Measurements from ENCODE around the gene FMO3.
A peak's percentile ranks its signal among the peaks of the same experiment; 100 is the strongest.

FMO3 gene

DNA sequence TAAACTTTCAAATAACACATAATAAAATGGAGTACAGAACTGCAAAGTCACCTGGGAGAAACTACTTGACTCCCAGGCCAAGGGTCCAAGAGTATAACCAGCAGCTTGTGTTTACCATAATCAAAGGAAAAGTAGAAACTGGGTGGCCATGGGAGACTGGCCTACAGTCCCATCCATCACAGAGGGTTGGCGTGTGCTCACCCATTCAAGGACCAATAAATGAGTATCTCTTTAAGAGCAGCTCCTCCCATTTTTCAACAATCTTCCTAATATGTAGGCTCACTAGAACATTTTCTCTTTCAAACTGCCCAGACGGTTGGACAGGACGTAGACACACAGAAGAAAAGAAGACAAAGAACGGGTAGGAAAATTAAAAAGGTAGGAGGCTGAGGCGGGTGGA, at the start of gene FMO3:
FMO3 (plus strand) TSS at position 302 of the 400 bp plus-strand sequence. CDS start 1,754 bp downstream, outside the sequence.
- no peak for DNase-seq (ENCODE audit: low read depth)

DNA sequence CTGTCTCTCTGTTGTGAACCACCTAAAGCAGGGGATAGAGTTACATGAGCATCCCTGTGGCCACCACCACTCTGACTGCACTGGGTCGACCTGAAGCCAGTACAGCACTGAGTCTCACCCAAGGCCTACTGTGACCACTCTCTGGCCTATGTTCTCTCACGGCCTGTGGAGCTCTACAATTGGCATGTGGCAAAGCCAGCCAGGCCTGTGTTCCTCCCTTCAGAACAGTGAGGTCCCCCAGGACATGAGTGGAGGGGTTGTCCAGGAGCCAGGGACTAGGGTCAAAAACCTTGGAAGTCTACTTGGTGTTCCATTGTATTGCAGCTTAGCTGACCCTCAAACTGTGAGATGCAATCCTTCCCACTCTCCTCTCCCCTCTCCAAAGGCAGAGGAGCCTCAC, 42.7 kb upstream of the FMO3 start:
- DNase-seq (ENCODE audit: low read depth), result no peak

- no peak for DNase-seq (ENCODE audit: low read depth)
These were observed 37.7 kb upstream of the FMO3 start for GRCh38 chr1:171052977-171053376.

DNA sequence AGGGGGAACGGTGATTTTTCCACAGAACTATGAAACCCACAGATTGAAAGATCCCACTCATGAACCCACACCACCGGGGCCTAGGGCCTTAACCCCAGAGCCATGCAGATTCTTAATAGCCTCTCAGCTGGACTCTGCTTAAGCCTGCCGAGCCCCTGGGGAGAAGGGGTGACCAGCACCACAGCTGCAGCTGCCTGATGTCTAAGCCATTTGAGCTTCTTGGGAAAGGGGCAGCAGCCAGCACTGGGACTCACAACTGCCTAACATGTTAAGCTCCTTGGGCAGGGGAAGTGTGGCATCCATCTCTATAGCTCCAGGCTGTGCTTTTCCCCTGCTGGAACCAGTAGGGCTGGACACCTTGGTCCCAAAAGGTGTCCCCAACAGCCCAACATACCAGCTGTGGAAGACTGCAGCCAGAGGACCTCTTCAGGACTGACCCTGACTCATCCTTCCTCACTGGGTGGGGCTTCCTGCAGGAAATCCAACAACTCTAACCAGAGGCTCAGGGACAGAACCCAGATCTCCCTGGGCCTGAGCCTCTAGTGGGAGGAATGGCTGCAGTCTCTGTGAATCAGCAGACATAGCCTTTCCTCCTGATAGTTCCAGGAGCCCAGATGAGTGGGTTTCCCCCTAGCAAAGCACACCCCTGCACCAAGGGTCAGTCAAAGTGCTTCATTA, 34.6 kb upstream of the FMO3 start:
- no peak for DNase-seq (ENCODE audit: low read depth)

GRCh38 chr1:171061425-171062143, 29.1 kb upstream of the FMO3 start:
- DNase-seq (ENCODE audit: low read depth), result no peak

DNA sequence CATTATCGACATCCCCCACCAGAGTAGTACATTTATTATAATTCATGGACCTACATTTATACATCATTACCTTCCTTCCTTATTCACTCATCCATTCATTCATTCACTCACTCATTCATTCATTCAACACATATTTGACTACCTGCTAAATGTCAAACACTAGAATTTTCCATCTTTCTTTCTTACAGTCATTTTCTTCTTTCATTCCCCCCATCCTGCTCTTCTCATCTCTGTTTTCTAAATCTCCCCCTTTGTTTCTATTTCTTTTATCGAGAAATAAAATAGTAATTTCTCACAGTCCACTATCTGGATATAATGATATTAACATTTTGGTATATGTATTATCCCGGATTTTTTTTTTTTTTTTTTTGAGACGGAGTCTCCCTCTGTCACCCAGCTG, 27.8 kb upstream of the FMO3 start:
- no peak for DNase-seq (ENCODE audit: low read depth)

DNA sequence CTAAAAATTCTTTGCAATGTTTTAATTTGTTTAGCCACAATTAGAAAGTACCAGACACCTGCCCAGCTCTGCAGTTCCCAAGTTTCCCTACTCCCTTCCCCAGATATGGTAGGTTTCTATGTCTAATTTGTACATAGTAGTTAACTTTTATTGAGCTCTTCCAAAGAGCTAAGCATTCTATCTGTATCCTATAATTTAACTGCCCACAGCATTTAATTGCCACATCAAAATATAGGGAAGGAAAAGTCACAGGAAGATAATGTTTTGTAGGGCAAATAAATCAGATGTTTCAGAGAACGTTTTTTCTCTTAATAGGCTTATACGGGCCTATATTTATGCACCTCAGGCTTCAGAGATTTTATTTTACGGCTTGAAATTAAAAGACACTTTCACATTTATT, 15.7 kb upstream of the FMO3 start:
- no peak for DNase-seq (ENCODE audit: low read depth)

DNA sequence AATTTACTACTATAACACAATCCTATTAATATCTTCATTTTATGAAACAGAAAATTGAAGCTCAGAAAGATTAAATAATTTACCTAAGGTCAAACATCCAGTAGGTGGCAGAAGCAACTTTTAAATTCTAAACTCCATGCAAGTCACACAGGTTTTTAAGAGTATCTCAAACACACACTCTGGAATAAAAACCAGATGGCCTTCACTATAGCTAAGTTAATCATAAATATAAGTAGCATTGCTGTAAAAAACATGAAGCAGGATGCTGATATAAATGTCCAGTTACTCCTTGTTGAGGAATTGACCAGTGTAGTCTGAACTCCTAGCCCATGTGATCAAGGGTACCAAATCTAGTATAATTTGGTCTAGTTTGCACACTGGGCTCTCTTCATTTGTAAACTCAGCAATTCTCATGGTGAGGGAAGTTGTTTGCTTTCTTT, 9.4 kb upstream of the FMO3 start:
- DNase-seq (ENCODE audit: low read depth), result peak; percentile 4

DNA sequence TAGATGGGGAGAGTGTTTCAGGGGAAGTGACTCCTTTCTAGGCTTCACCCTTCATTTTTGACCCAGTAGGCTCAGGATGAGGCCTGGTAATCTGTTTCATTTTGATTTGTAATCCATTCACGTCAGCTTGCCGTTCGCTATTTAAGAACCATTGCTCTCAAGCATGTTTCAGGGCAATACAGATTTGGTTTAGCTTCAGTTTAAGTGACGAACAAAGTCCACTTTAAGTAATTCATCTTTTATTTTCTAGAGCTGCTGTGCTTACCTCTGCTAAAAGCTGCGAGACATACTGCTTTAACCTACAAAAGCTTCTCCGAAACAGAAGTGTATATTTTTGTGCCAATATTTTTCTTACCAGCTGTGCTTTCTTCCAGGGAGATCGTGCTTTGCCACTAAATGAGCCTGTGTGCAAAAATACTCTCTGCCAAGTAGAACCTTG, 8.9 kb upstream of the FMO3 start:
- no peak for DNase-seq (ENCODE audit: low read depth)

- no peak for DNase-seq (ENCODE audit: low read depth)
These were observed 8.1 kb upstream of the FMO3 start for GRCh38 chr1:171082606-171083005.

GRCh38 chr1:171083222-171083621, 7.5 kb upstream of the FMO3 start:
- DNase-seq (ENCODE audit: low read depth), result no peak

DNA sequence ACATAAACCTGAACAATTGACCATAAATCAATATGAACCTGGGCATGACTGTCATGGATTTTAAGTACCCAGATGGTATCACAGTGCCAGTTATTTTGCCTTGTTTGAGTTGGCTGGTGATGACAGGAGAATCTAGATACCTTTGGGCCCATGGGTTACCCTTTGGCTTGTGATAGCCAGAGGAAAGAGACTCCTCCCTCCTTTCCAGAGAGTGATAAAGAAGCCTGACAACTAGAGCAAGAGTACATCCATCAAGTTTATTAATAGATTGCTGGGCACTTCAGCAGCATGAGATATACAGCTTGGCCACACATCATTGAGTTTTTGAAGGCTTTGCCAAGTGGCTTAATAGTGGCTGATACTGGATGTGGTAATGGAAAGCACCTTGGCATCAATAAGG, 6.6 kb upstream of the FMO3 start:
- no peak for DNase-seq (ENCODE audit: low read depth)

GRCh38 chr1:171084870-171085269, 5.8 kb upstream of the FMO3 start:
- no peak for DNase-seq (ENCODE audit: low read depth)

DNA sequence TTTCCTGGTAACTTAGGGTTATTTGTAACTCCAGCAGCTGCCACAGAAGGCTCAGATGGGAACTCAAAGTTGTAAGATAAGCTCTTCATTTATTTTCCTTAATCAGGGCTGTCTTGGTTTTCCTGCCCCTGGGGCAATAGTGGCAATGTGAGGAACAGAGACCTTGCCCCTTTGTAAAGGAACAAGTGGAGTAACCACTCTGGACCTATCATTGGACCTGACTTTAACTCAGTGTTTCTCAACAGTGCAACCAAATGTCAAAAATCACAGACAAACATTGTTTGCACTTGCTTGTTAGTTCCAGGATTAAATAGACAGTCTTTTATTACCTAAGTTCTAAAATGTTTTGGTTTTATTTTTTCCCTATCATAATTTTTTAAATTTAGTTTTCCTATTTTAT, 2.8 kb upstream of the FMO3 start:
- no peak for DNase-seq (ENCODE audit: low read depth)

GRCh38 chr1:171103862-171104261, 13.2 kb downstream of the FMO3 start:
- no peak for DNase-seq (ENCODE audit: low read depth)

GRCh38 chr1:171107262-171107940, 16.7 kb downstream of the FMO3 start:
- DNase-seq (ENCODE audit: low read depth), result no peak

DNA sequence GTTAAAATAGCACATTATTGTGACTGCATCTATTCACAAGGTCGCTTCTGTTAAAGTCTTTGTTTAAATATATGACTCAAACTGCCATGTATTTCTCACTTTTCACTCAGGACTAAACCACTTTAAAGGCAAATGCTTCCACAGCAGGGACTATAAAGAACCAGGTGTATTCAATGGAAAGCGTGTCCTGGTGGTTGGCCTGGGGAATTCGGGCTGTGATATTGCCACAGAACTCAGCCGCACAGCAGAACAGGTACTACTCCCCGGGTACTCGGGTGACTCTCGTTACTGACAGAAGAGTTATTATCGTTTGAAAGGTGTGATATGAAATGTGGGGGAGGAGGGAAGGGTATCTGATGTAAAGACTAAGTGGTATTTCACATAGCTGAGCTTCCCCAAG, 17.3 kb downstream of the FMO3 start:
- no peak for DNase-seq (ENCODE audit: low read depth)

GRCh38 chr1:171109966-171110365, 19.3 kb downstream of the FMO3 start:
- DNase-seq (ENCODE audit: low read depth), result no peak

DNA sequence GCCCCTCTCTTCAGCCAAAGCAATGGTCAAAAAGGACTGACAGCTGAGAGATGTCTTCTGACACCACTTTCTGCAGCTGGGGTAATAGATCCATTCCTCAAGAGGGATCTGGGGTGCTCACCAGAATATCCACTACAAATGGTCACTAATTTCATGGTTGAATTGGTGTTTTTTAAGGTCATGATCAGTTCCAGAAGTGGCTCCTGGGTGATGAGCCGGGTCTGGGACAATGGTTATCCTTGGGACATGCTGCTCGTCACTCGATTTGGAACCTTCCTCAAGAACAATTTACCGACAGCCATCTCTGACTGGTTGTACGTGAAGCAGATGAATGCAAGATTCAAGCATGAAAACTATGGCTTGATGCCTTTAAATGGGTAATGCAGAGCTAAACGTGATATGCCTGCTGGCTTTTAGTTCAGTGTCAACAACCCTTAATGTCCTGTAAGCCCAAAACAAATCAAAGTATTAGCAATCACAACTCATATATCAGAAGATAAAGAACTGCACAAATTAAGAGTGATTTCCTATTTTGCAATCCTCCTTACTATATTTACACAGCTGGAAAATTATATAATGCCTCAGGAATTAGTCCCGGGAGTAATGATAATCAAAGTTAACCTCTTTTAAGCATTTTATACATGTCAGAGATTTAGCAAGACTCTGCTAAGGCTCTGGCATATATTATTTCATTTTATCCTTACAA, 20.1 kb downstream of the FMO3 start:
- DNase-seq (ENCODE audit: low read depth), result no peak

- DNase-seq (ENCODE audit: low read depth), result no peak
These were observed 21.4 kb downstream of the FMO3 start for GRCh38 chr1:171112119-171112518.

GRCh38 chr1:171113382-171113781, 22.7 kb downstream of the FMO3 start:
- DNase-seq (ENCODE audit: low read depth), result no peak

DNA sequence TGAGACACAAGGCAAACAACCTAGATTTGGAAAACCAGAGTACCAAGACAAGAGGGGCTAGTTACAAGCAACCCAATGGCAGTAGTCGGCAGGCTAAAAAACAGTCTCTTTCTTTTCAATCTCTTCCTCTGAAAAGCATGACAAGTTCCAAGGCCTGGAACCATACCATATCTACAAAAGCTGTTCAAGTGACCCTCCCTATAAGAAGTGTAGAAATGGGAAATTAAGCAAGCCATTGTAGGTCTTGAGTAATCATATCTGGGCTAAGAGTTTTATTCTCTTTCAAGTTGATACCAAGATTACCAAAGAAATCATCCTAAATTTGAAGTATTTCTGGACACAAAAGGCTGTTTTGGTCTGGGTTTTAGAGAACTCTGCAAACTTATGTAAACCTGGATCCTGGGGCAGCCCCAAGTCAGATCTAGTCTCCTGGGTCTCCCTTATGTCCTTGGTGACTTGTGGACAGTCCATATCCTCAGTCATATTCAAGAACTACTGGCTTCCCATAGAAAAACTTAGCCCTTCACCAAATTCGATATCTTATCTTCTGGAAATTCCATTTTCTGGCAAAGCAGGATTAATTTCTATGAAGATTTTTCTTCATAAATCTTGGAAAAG, 24.7 kb downstream of the FMO3 start:
- DNase-seq (ENCODE audit: low read depth), result no peak
